ENCODE measurements around the gene REC114. TPM values are rescaled to one million over a fixed set of nuclear protein-coding genes. Genes with fewer than 3 reads are reported as not detected.

REC114 gene
- total and polyA plus RNA-seq, 2 of the 8 experiments (the other 6 are each of a cell fraction or from before 2014, with no cell fraction given) = 0.12 TPM; not detected in 1

GRCh38 chr15:73605759-73606436, 162.9 kb downstream of the REC114 start:
- no peak overlapping the region for H2BK15ac ChIP-seq (ENCODE audit: low read length)
- no peaks in the 10 kb centered on the region; a peak in 1 of 8 replicates for H3K36me3 ChIP-seq (ENCODE audit: control insufficient read depth in 2 of 4, insufficient read depth in 4 of 4, low read length in 3 of 4)
- H3K4me3 ChIP-seq (ENCODE audit: extremely low read depth in 1 of 4, insufficient read depth in 2 of 4, low read depth in 3 of 4, low read length in 4 of 4) = no peak overlapping the region
- no peak overlapping the region for H3K18ac ChIP-seq (ENCODE audit: extremely low read depth, low read length)
- no peak overlapping the region for H4K8ac ChIP-seq (ENCODE audit: extremely low read depth, insufficient read depth, low read length)
- no peak overlapping the region for H2AK5ac ChIP-seq (ENCODE audit: low read depth, low read length)
- no peak overlapping the region for H4K5ac ChIP-seq (ENCODE audit: insufficient read length, low read depth, low read length)
- H3K56ac ChIP-seq (replicated peaks; ENCODE audit: insufficient read length, low read depth, low read length) = no peak overlapping the region
- no peak for FAIRE-seq
- no peaks in the 10 kb centered on the region for H3K23me2 ChIP-seq (ENCODE audit: low read depth, low read length)
- H3K4me2 ChIP-seq (ENCODE audit: insufficient read depth in 1 of 2, low read depth in 2 of 2, low read length in 2 of 2) = no peak overlapping the region; a peak in 1 of 4 replicates
- POLR2A ChIA-PET (ENCODE audit: partially characterized antibody) = interaction anchor here (1.0 to 2.9 kb wide), 4 partner anchors 11 to 271 kb away, joined by 4 to 12 read pairs (median 6); no protein-coding TSS in a partner anchor
- 82% methylated on average over 5 of the region's 5 CpGs; no CpG with 5 or more reads in 1 of the 2 experiments for WGBS, 2 experiments (ENCODE audit: extremely low coverage in 1 of 2, insufficient coverage in 1 of 2, insufficient read length in 1 of 2, insufficient replicate concordance in 2 of 2, low coverage in 1 of 2, low lambda C conversion rate in 2 of 2, missing lambda C conversion rate in 1 of 2)
- no peak overlapping the region; a peak in 1 of 7 replicates for H3K9ac ChIP-seq (replicated peaks in 1 of 4; ENCODE audit: extremely low read depth in 1 of 4, low read depth in 3 of 4, low read length in 3 of 4)
- H3K4me1 ChIP-seq (replicated peaks in 1 of 4; ENCODE audit: control insufficient read depth in 3 of 4, insufficient read depth in 4 of 4, low read length in 3 of 4) = peaks cover 9 to 23% (median 16%) of the 10 kb centered on the region in 4 experiments; a peak in 6 of 7 replicates
- no peak overlapping the region for H2BK12ac ChIP-seq (ENCODE audit: low read depth, low read length)
- no peak overlapping the region for H3K14ac ChIP-seq (ENCODE audit: insufficient read length)
- no peaks in the 10 kb centered on the region for H3K9me3 ChIP-seq (ENCODE audit: insufficient read depth in 2 of 2, low read depth in 1 of 2, low read length in 1 of 2)
- TF ChIP-seq KDM5A (IDR thresholded peaks at IDR 0.05; ENCODE audit: low read length) (no peak), RBBP5 (IDR thresholded peaks at IDR 0.05; ENCODE audit: borderline replicate concordance, low read depth, low read length) (no peak)
- peaks cover 18 to 32% of the 10 kb centered on the region in 2 experiments for H4K20me1 ChIP-seq (replicated peaks in 1 of 2; ENCODE audit: control insufficient read depth in 1 of 2, insufficient read depth in 2 of 2, low read length in 2 of 2)
- no peak overlapping the region for H2BK120ac ChIP-seq (replicated peaks; ENCODE audit: low read depth, low read length)
- H3K4ac ChIP-seq (replicated peaks; ENCODE audit: insufficient read length, low read depth, low read length) = no peak overlapping the region
- H3K27ac ChIP-seq (ENCODE audit: low read depth, low read length) = no peak overlapping the region
- no peak overlapping the region for H2AFZ ChIP-seq (ENCODE audit: low read length)
- no peak overlapping the region for H4K91ac ChIP-seq (replicated peaks; ENCODE audit: insufficient read length, low read length)
- no peak for DNase-seq (ENCODE audit: low read depth in 1 of 2, low spot score in 2 of 2)
- no peak overlapping the region for H2BK20ac ChIP-seq (ENCODE audit: low read length)
- CTCF ChIA-PET (ENCODE audit: partially characterized antibody) = interaction anchor here (0.7 to 7.4 kb wide), 11 partner anchors 10 to 99 kb away, joined by 3 to 42 read pairs (median 4); partner anchors contain the start of gene NPTN
- no peak overlapping the region for H3K23ac ChIP-seq (ENCODE audit: insufficient read length)
- H3K79me2 ChIP-seq (ENCODE audit: control insufficient read depth in 1 of 2, insufficient read depth in 2 of 2, low read length in 2 of 2) = peaks cover 21 to 98% of the 10 kb centered on the region in 2 experiments
- H3K79me1 ChIP-seq (ENCODE audit: low read depth, low read length) = peaks cover 2% of the 10 kb centered on the region; the same call in 1 of the 2 replicates
- no peaks in the 10 kb centered on the region for H3K27me3 ChIP-seq (replicated peaks in 1 of 4; ENCODE audit: control insufficient read depth in 3 of 4, extremely low read depth in 1 of 4, insufficient read depth in 3 of 4, low read length in 3 of 4)
- no peak overlapping the region for H2BK5ac ChIP-seq (ENCODE audit: low read depth, low read length)
